Neural progenitor cell (in vitro differentiated cells): Measurements from ENCODE around the gene TBPL1.

Source experiments
- CTCF ChIP-seq: fragments of 200-600 bp; sonication (generic); IDR thresholded peaks from 2 replicates; pipeline ENCODE4 v1.5.1; 2017; ENCODE audit warnings: antibody characterized with exemption, mild to moderate bottlenecking
- EZH2 ChIP-seq: fragments of 200-600 bp; sonication (generic); IDR thresholded peaks from 2 replicates; pipeline ENCODE4 v1.6.1; 2017; ENCODE audit warnings: antibody characterized with exemption, mild to moderate bottlenecking, moderate library complexity

GRCh38 chr6:134034478-134034877 lies 81.5 kb downstream of the TBPL1 start:
- TF ChIP-seq CTCF, result no peak
- TF ChIP-seq EZH2, result no peak
